GM21360 (cell line): ENCODE data around the gene RBM26.
"Not testable (repeated sequence)": the region's sequence is repeated elsewhere in the genome, so short reads cannot be mapped to it uniquely, and the experiment has no call there.

Experiments used
- ATAC-seq: cut with Tn5 transposase; IDR thresholded peaks from one replicate; pipeline ENCODE4 v1.9.1; 2021; ENCODE audit warnings: mild to moderate bottlenecking, moderate library complexity; ENCODE audit not compliant: unreplicated experiment

Gene RBM26

DNA sequence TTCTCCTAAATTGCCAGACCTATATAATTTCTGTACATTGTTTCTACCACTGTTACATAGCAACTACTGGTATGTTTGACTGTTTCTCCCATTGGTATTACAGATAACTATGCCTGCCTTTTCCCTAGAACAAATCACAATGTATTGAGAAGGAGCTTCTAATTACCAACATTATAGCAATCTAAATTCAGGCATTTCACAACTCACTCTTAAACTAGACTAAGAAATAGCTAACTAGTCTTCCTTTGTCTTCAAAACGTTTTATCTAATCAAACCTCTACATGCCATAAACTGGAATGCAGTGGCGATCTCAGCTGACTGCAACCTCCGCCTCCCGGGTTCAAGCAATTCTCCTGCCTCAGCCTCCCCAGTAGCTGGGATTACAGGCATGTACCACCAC, 18.2 kb downstream of the RBM26 start:
- ATAC-seq: no peak

GRCh38 chr13:79386125-79386826, 19.8 kb downstream of the RBM26 start:
- ATAC-seq: peak; percentile 8

DNA sequence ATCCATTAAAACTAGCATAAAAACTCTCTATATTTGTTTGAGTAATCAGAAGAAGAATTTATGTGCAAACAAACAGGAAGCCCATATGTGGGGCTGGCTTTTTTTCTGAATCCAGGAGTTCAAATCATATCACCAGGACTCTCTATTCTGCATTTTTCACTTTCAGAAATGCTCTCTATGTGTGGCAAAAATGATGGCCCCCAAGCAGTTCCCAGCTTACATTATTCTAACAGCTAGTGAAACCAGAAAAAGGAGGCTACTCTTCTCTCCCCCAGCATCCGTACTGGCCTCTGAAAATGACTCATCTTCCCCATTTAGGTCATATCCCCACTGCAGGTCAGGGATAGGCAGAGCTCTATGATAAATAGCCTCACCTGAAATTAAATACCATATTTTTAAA, 20.4 kb downstream of the RBM26 start:
- peak; percentile 95 for ATAC-seq

GRCh38 chr13:79384022-79384610, 21.9 kb downstream of the RBM26 start:
- no peak for ATAC-seq

DNA sequence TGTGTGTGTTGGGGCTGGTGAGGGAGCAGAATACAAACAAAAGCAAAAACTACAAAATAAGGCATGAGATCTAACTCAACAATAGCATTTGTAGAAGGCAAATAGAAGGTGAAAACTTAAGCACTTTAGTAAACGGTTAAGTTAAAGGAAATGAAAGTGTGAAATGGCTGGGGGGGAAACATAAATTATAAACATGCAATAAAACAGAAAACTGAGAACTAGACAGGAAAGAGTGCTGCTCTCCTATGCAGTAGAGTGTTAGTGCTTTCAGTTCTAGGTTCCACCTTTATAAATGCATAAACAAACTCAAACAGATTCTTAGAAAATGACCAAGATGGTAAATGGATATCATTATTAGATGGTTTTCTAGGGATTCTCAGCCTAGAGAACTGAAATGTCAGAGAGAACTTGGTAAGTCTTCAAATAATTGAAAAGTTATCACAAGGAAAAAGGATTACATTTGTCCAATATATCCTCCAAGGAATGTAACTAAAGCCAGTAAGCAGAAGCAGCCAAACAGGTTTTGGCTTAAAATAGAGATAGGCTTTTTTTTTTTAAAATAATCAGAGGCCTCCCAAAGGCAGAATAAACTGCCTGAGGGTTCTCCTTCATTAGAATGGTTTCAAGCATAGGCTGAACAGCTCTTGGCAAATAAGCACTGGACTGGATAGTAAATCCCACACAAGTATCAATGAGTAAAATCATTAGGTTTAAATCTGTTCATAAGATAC, 23.3 kb downstream of the RBM26 start:
- peak; percentile 35 for ATAC-seq

DNA sequence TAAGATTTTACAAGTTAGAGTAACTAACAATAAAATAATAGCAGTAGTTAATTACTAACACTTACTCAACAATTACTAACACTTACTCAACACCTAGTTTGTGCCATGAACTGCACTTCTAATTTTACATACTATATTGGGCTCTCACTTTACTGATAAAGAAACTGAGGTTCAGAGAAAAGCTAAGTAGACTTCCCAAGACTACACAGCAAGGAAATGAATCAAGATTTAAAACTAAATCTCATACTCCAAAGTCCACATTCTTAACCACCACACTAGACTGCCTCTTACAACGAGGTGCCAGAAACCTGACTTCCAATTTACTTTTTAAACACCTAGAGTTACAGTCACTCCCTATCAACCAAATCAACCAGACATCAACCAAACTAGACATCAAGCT, 25.1 kb downstream of the RBM26 start:
- ATAC-seq: no peak

DNA sequence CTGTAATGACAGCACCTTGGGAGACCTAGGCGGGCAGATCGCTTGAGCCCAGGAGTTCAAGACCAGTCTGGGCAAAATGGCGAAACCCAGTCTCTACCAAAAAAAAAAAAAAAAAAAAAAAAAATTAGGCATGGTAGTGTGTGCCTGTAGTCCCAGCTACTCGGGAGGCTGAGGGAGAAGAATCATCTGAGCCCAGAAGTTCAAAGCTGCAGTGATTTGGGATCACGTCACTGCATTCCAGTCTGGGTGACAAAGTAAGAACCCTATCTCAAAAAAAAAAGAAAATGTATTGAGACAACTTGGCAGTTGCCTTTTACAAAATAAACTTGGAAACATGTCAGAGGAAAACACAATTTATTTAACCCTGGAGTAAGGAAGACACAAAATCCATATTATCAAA, 26.8 kb downstream of the RBM26 start:
- no peak for ATAC-seq

DNA sequence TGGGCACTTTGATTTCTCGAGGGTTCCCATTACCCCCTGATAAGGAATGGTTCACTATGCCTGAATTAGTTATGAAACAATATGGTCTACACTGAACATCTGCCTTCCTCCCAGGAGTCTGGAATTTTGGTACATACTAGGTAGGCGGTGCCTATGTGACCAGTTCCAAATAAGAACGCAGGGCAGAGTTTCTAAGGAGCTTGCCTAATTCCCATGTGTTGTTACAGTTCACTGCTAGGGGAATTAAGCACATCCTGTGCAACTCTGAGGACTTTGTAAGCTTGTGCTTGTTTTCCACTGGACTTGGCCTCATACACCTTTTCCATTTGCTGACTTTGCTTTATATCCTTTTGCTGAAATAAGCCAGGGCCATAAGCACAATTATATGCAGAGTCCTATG, 29.2 kb downstream of the RBM26 start:
- no peak for ATAC-seq

DNA sequence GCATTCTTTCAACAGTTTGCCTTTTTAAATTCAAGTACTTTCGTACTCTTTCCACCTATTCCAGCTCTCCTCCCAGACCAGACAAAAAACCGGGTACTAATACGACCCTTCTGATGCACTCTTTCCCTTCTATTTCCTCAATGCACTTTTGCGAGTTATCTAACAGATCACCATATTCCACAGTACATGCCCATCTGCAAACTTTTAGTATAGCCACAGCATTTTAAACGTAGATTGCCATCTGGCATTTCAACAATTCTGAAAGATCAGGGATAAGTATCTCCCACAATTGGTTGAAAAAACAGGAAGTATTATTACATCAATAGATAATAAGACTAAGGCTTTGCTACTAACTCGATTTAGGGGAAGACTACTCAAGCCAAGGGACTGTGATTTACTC, 31.5 kb downstream of the RBM26 start:
- ATAC-seq: no peak

DNA sequence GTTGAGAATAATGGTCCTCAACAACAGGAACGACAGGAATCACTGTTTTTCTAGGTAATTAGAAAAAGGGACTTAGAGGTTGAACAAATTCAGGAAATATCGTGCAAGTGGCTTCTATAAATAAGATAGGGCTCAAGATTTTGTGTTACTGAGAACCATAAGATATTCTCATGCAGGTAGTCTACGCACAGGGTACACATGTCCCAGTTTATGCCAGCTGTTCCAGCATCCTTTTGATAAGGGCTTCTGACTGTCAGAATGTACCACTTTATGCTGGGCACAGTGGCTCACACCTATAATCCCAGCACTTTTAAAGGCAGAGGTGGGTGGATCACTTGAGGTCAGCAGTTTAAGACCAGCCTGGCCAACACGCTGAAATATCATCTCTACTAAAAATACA, 32.1 kb downstream of the RBM26 start:
- ATAC-seq: no peak

DNA sequence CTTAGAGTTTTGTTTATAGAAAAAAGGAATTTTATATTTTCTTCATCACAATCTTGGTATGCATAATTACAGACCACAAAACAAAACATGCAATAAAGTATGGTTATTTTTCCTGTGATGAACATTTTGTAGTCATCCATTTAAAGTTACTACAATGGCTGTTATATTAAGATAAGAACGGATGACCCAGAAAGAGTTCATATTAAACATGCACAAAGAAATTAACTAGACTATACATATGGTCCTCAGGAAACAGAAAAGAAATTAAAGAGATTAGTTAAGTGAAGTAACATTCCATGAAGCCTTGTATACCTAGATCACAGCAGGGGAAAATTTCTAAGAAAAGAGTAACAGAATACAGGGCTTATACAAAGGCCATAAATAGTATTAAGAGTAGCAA, 36.8 kb downstream of the RBM26 start:
- no peak for ATAC-seq

GRCh38 chr13:79365981-79366380, 40.1 kb downstream of the RBM26 start:
- no peak for ATAC-seq

- ATAC-seq: no peak
These were observed 44.8 kb downstream of the RBM26 start for GRCh38 chr13:79361299-79361698.

- ATAC-seq: peak; percentile 55
These were observed 46.0 kb downstream of the RBM26 start for GRCh38 chr13:79360095-79360494.

DNA sequence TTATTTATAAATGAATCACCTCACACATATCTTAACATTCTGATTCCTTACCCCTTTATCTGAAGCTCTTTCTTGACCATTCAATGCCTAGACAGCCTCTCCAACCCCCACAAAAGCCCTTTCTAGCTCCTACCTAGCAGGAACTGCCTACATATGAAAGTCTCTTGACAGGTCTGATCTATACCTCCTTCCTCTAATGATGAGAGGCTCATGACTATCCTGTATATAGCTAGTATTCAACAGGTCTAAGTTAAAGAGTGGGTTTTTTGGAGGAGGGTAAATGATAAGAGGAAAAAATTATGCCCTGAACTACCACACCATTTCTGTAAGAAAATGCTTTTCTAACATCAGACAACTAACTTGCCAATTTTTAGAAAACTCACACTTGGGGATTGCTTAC, 47.0 kb downstream of the RBM26 start:
- no peak for ATAC-seq

DNA sequence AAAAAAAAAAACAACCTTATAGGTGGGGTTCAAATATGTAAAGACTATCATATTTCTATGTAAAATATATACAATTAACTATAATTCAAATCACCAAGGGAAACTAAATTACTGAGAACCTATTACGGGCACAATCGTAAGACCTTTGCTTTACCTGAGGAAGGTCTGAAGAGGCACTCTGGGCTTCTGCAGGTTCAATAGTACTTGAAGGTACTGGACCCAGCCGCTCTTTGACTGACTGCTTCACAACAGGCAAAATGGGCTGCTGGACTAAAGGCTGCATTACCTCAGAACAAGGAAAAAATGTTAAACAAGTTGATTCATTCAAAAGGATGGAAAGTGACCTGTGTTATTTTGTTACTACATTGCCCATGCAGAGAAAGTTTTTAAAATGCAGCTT, 51.8 kb downstream of the RBM26 start:
- no peak for ATAC-seq

GRCh38 chr13:79353693-79354092, 52.4 kb downstream of the RBM26 start:
- no peak for ATAC-seq

- no peak for ATAC-seq
These were observed 53.9 kb downstream of the RBM26 start for GRCh38 chr13:79352107-79352506.

DNA sequence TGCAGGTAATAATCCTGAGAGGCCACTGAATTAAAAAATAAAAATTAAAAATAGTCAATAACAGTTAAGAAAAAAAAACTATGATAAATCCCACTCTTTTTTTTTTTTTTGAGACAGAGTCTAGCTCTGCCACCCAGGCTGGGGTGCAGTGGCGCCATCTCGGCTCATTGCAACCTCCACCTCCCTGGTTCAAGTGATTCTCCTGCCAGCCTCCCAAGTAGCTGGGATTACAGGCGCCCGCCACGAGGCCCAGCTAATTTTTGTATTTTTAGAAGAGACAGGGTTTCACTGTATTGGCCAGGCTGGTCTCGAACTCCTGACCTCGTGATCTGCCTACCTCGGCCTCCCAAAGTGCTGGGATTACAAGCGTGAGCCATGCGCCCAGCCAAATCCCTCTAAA, 56.4 kb downstream of the RBM26 start:
- ATAC-seq: not testable (repeated sequence)

- ATAC-seq: no peak
These were observed 57.0 kb downstream of the RBM26 start for GRCh38 chr13:79349011-79349410.

DNA sequence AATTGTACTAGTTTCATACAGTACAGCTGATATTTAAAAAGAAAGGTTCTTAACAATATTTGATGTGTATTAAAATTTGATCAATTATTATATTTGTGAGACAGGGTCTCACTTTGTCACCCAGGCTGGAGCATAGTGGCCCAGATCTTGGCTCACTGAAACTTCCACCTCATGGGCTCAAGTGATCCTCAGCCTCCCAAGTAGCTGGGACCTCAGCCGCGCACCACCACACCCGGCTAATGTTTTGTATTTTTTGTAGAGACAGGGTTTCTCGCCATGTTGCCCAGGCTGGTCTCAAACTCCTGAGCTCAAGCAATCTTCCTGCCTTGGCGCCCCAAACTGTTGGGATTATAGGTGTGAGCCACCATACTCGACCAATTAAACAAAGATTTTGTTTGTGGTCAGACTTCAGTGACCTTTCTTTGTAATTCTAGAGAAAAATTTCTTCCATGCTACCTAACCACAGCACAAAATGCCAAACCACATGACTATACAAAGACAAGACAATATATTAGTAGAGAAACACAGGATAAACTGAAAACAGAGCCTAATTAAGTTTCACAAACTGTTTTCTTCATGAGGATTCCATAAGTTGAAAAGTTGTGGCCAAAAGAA, 59.6 kb downstream of the RBM26 start:
- ATAC-seq: no peak

- ATAC-seq: no peak
These were observed 64.9 kb downstream of the RBM26 start for GRCh38 chr13:79341202-79341601.
